ENCODE results near the gene PLCD3. TPM values are rescaled to one million over a fixed set of nuclear protein-coding genes. Genes with fewer than 3 reads are reported as not detected.
"Not testable (repeated sequence)": the region's sequence is repeated elsewhere in the genome, so short reads cannot be mapped to it uniquely, and the experiment has no call there.

PLCD3 gene
- total RNA-seq, 1 donor from 2014 or later: 1.4 TPM

DNA sequence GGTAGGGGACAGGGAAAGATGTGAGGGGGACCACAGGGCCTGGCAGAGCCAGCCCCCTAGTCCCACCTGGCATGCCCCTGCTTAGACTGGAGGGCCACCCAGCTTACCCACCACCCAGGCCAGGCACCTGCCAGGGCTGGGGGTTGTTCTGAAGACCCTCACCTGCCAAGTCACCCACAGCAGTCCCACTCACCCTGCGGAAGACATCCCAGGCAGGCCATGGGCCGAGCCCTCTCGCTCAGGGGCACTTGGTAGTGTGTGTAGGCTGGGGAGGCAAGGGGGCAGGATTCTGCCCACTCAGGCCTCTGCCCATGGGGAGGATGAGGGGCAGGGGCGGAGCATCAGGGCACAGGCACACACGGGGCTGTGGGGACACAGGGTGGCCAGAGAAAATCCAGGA, 4.0 kb downstream of the PLCD3 start:
- Mint-ChIP-seq H3K4me3 (no peak overlapping the region), H3K9me3 (no peaks in the 10 kb centered on the region), H3K27ac (no peak overlapping the region), H3K27me3 (peaks cover 4% of the 10 kb centered on the region), H3K4me1 (peaks cover 3% of the 10 kb centered on the region), H3K36me3 (ENCODE audit: low read depth) (no peaks in the 10 kb centered on the region)
- intact Hi-C loops (cut with micrococcal nuclease): no loop called here
- ChIA-PET POLR2A (interaction anchor here (0.6 kb wide), 1 partner anchor 19 kb away, joined by 3 read pairs; no protein-coding TSS in a partner anchor), CTCF (interaction anchor here (1.4 to 1.5 kb wide), 2 partner anchors 29 to 69 kb away, joined by 3 to 4 read pairs; no protein-coding TSS in a partner anchor)
- TF ChIP-seq, protein P1, sequence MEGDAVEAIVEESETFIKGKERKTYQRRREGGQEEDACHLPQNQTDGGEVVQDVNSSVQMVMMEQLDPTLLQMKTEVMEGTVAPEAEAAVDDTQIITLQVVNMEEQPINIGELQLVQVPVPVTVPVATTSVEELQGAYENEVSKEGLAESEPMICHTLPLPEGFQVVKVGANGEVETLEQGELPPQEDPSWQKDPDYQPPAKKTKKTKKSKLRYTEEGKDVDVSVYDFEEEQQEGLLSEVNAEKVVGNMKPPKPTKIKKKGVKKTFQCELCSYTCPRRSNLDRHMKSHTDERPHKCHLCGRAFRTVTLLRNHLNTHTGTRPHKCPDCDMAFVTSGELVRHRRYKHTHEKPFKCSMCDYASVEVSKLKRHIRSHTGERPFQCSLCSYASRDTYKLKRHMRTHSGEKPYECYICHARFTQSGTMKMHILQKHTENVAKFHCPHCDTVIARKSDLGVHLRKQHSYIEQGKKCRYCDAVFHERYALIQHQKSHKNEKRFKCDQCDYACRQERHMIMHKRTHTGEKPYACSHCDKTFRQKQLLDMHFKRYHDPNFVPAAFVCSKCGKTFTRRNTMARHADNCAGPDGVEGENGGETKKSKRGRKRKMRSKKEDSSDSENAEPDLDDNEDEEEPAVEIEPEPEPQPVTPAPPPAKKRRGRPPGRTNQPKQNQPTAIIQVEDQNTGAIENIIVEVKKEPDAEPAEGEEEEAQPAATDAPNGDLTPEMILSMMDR (IDR thresholded peaks at IDR 0.05): no peak
- ATAC-seq (ENCODE audit: low read depth): no peak
- DNase-seq: no peak

- POLR2A ChIA-PET: interaction anchor here (0.6 kb wide), 1 partner anchor 20 kb away, joined by 3 read pairs; no protein-coding TSS in a partner anchor
- no peak overlapping the region for H3K4me3 Mint-ChIP-seq
- intact Hi-C loops (cut with micrococcal nuclease): no loop called here
- CTCF ChIA-PET: interaction anchor here (1.1 to 1.5 kb wide), 2 partner anchors 70 kb away, joined by 3 to 4 read pairs; no protein-coding TSS in a partner anchor
- no peaks in the 10 kb centered on the region for H3K9me3 Mint-ChIP-seq
- no peak for ATAC-seq (ENCODE audit: low read depth)
- H3K4me1 Mint-ChIP-seq: peaks cover 1% of the 10 kb centered on the region
- H3K36me3 Mint-ChIP-seq (ENCODE audit: low read depth): no peaks in the 10 kb centered on the region
- H3K27me3 Mint-ChIP-seq: peaks cover 4% of the 10 kb centered on the region
- no peak for DNase-seq
- TF ChIP-seq, protein P1 (IDR thresholded peaks at IDR 0.05): no peak
- no peak overlapping the region for H3K27ac Mint-ChIP-seq
Measured at GRCh38 chr17:45127548-45128300, 4.6 kb downstream of the PLCD3 start.

DNA sequence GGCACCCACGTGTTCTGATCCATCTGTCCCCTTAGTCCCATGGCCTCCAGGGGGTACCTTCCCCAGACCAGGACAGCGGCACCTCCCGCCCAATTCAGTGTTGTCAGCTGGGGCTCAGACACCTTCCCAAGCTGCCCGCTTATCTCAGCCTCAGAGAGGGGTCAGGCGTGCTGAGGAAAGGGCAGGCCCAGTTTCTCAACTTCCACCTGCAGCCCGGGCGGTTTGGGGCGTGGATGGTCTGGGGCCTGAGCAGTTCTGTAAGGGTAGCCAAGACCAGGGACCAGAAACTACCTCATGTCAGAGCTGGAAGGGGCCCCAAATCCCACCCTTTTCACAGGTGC, 5.1 kb downstream of the PLCD3 start:
- DNase-seq: no peak
- ATAC-seq (ENCODE audit: low read depth): no peak
- Mint-ChIP-seq H3K4me1 (peaks cover 1% of the 10 kb centered on the region), H3K27me3 (peaks cover 4% of the 10 kb centered on the region), H3K36me3 (ENCODE audit: low read depth) (no peaks in the 10 kb centered on the region), H3K9me3 (no peaks in the 10 kb centered on the region), H3K4me3 (no peak overlapping the region), H3K27ac (no peak overlapping the region)
- ChIA-PET POLR2A (no interaction called here), CTCF (interaction anchor here (1.1 to 1.5 kb wide), 2 partner anchors 27 to 70 kb away, joined by 3 to 4 read pairs; no protein-coding TSS in a partner anchor)
- TF ChIP-seq, protein P1 (IDR thresholded peaks at IDR 0.05): no peak
- intact Hi-C loops (cut with micrococcal nuclease): no loop called here

GRCh38 chr17:45125509-45125908, 6.8 kb downstream of the PLCD3 start:
- intact Hi-C loops (cut with micrococcal nuclease): no loop called here
- DNase-seq (no peak), ATAC-seq (ENCODE audit: low read depth) (no peak)
- TF ChIP-seq, protein P1 (IDR thresholded peaks at IDR 0.05): no peak
- ChIA-PET CTCF (interaction anchor here (1.5 kb wide), 1 partner anchor 26 kb away, joined by 4 read pairs; no protein-coding TSS in a partner anchor), POLR2A (no interaction called here)
- Mint-ChIP-seq H3K9me3 (no peaks in the 10 kb centered on the region), H3K4me3 (no peak overlapping the region), H3K27ac (no peak overlapping the region), H3K27me3 (peaks cover 5% of the 10 kb centered on the region), H3K36me3 (ENCODE audit: low read depth) (no peaks in the 10 kb centered on the region), H3K4me1 (peaks cover 1% of the 10 kb centered on the region)

GRCh38 chr17:45124797-45125122, 7.6 kb downstream of the PLCD3 start:
- DNase-seq; H3K27me3 Mint-ChIP-seq; intact Hi-C loops (cut with micrococcal nuclease); H3K36me3 Mint-ChIP-seq (ENCODE audit: low read depth); H3K27ac Mint-ChIP-seq; ATAC-seq (ENCODE audit: low read depth); POLR2A ChIA-PET; H3K4me1 Mint-ChIP-seq; H3K4me3 Mint-ChIP-seq; CTCF ChIA-PET; H3K9me3 Mint-ChIP-seq: not testable (repeated sequence)
